ENCODE data around the gene CUL7.

Gene CUL7

DNA sequence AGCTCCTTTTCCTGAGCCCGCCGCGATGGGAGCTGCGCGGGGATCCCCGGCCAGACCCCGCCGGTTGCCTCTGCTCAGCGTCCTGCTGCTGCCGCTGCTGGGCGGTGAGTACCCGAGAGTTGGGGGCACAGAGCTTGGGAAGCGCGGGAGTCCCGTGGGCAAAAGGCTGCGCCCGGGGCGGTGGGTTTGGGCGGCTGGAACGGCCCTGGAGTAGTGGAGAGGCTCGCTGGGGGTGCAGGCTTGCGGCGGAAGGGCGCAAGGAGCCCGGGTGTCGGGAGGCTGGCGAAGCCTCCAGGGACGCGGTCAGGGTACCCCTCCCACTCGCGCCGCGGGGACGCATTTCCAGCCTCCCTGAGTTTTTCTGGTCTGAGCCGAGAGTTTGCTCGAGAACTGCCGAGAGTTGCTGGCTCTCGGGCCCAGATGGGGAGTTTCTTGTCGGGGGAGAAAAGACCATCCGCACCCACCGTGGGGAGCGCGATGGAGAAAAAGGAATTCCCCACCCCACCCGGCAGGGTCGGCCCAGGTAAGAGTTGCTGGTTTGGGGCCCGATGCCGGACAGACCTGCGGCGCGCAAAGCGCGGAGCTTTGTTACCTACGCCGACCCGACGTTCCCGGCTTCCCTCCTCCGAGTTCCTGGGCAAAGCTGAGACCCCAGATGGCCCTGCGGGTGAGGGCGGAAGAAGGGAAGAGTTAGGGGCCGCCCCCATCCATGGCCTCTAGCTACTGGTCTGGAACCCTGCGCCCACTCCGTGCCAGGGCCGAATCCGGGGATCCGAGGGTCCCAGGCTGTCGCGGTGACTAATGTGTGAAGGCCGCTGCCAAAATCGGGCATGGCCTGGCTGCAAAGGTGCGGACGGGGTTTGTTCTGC lies 23.0 kb upstream of the CUL7 start:
- no peak overlapping the region for H3K27ac ChIP-seq (ENCODE audit: low read length)
- peak overlapping the region; percentile 92 for H3K9ac ChIP-seq (ENCODE audit: low read depth, low read length)
- no peaks in the 10 kb centered on the region for H3K9me3 ChIP-seq (ENCODE audit: insufficient read depth, low read depth, low read length)
- peak overlapping the region; percentile 85 for H3K4me3 ChIP-seq (ENCODE audit: low read length)
- peaks cover 27% of the 10 kb centered on the region for H3K4me1 ChIP-seq (ENCODE audit: insufficient read depth, low read length)
- no peaks in the 10 kb centered on the region for H3K27me3 ChIP-seq (ENCODE audit: insufficient read depth, low read length)
- peaks cover 18% of the 10 kb centered on the region; the same call in 1 of the 2 replicates for H3K36me3 ChIP-seq (ENCODE audit: insufficient read depth, low read depth, low read length)

DNA sequence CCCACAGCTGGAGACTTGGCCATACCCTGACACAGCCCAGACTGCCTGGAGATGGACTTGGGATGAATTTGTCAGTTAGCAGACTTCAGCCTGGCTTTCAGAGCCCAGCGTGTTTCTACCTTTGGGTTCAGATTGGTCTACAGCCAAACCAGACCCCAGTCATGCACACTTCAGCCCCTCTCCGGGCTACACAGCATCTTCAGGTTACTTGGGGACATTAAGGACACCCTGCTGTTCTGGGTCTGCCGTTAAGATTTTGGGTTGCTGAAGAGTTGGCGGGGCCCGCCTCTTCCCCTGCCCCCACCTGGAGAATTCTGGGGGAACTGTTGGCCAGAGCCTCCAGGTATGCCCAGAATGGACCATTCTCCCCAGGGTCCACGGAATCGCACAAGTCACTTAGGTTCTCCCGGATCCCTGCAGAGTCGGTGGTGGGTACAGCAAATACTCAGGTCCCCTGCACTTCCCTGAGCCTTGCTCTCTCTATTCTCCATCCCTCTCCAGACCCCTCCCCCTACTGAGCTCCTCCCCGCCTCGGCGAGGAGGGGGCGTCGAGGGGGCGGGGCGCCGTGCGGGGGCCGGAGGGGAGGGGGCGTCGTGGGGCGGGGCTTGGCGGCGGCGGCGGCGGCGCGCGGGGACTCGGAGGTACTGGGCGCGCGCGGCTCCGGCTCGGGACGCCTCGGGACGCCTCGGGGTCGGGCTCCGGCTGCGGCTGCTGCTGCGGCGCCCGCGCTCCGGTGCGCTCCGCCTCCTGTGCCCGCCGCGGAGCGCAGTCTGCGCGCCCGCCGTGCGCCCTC lies 22.2 kb upstream of the CUL7 start, which contains the start of gene PTK7:
Gene PTK7 (plus strand): TSS at position 645 of the 794 bp plus-strand sequence. CDS start 175 bp downstream, outside the sequence.
- Histone ChIP-seq H3K4me1 (ENCODE audit: insufficient read depth, low read length) (peaks cover 27% of the 10 kb centered on the region), H3K27ac (ENCODE audit: low read length) (peak within 1 kb of the TSS; percentile 46), H3K9me3 (ENCODE audit: insufficient read depth, low read depth, low read length) (no peaks in the 10 kb centered on the region), H3K27me3 (ENCODE audit: insufficient read depth, low read length) (no peaks in the 10 kb centered on the region), H3K36me3 (ENCODE audit: insufficient read depth, low read depth, low read length) (peaks cover 14% of the 10 kb centered on the region; the same call in 1 of the 2 replicates), H3K4me3 (ENCODE audit: low read length) (peak within 1 kb of the TSS; percentile 86), H3K9ac (ENCODE audit: low read depth, low read length) (peak within 1 kb of the TSS; percentile 92)

DNA sequence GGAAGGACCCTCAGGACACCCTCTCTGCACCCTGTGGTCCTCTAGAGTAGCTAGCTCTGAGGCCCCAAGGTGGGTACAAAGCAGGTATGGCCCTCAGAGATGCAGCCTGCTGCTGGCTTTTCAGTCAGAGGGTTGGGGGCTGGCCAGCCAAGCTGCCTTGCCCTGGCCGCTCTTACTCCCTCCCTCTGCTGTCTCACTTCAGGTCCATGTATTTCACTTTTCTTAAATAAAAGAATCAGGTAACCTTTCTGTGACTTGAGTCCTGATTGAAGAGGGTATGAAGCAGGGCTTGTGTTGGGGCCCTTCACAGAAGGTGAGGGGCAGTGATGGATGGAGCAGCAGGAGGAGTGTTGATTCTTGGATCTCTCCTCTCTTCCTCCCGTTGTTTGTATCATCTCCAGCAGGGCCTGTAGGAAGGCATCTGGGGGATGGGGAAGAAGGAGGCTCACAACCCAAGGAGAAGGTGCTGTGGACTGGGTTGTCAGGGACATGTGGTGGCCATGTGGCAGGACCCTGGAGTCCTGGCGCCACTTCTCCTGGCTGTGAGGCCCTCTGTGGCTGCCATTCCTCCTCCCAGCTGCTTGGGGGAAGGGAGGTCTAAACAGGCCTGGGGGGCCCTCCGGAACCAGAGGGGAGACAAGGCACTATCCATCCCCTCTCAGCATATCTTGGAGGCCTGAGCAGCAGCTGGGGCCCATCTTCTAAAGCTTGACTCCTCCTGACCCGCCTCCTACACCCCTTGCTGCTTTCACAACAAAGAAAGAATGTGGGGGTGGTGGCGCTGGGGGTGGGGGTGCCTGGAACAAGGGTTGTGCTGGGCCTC lies 21.4 kb upstream of the CUL7 start:
- Histone ChIP-seq H3K36me3 (ENCODE audit: insufficient read depth, low read depth, low read length) (0 out of 2 replicates have a peak, but pooled peaks cover 12% of the 10 kb centered on the region), H3K4me1 (ENCODE audit: insufficient read depth, low read length) (peaks cover 27% of the 10 kb centered on the region), H3K27ac (ENCODE audit: low read length) (peak overlapping the region; percentile 46), H3K27me3 (ENCODE audit: insufficient read depth, low read length) (no peaks in the 10 kb centered on the region), H3K9me3 (ENCODE audit: insufficient read depth, low read depth, low read length) (no peaks in the 10 kb centered on the region), H3K9ac (ENCODE audit: low read depth, low read length) (peak overlapping the region; percentile 76; the same call in 1 of the 2 replicates), H3K4me3 (ENCODE audit: low read length) (peak overlapping the region; percentile 86)

DNA sequence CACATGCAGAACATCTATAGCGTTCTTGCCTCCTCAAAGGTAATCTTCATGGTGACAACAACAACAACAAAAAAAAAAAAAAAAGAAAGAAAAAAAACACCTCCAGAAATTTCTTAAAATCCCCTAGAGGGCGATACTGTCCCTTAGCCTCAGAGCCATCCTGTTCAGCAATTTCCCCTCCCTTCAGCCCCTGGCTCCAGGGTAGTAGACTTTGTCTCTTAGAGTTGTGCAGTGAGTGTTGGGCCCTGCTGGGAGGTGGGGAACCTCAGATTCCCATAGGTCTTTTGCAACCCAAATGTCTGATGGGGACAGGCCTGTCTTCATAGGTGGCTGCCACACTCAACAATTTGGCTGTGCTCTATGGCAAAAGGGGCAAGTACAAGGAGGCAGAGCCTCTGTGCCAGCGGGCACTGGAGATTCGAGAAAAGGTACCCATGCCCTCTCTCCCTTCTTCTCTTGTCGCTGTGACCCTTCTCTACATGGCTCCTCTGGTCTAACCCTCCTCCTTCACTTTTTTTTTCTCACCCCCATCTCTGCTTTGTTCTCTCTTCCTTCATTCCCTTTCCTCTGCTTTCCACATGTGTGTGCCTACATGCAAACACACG lies 16.5 kb upstream of the CUL7 start:
- Histone ChIP-seq H3K36me3 (ENCODE audit: insufficient read depth, low read depth, low read length) (peaks cover 25% of the 10 kb centered on the region; the same call in 1 of the 2 replicates), H3K9ac (ENCODE audit: low read depth, low read length) (no peak overlapping the region), H3K27me3 (ENCODE audit: insufficient read depth, low read length) (no peaks in the 10 kb centered on the region), H3K9me3 (ENCODE audit: insufficient read depth, low read depth, low read length) (no peaks in the 10 kb centered on the region), H3K27ac (ENCODE audit: low read length) (no peak overlapping the region), H3K4me1 (ENCODE audit: insufficient read depth, low read length) (peaks cover 9% of the 10 kb centered on the region), H3K4me3 (ENCODE audit: low read length) (no peak overlapping the region)

DNA sequence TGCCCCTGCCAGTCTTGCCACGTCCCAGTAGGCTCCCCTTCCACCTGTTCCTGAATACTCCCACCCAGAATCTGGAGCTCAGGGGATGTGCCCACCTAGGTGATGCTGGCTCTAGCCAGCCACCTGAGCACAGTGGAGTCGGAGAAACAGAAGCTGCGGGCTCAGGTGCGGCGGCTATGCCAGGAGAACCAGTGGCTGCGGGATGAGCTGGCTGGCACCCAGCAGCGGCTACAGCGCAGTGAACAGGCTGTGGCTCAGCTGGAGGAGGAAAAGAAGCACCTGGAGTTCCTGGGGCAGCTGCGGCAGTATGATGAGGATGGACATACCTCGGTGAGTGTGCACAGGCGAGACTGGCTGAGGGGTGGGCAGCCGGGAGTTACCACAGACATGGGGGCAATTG lies 9.2 kb upstream of the CUL7 start:
- Histone ChIP-seq H3K4me3 (ENCODE audit: low read length) (no peak overlapping the region), H3K9ac (ENCODE audit: low read depth, low read length) (no peak overlapping the region), H3K36me3 (ENCODE audit: insufficient read depth, low read depth, low read length) (peaks cover 20% of the 10 kb centered on the region), H3K27me3 (ENCODE audit: insufficient read depth, low read length) (no peaks in the 10 kb centered on the region), H3K27ac (ENCODE audit: low read length) (no peak overlapping the region), H3K4me1 (ENCODE audit: insufficient read depth, low read length) (peaks cover 5% of the 10 kb centered on the region), H3K9me3 (ENCODE audit: insufficient read depth, low read depth, low read length) (no peaks in the 10 kb centered on the region)

DNA sequence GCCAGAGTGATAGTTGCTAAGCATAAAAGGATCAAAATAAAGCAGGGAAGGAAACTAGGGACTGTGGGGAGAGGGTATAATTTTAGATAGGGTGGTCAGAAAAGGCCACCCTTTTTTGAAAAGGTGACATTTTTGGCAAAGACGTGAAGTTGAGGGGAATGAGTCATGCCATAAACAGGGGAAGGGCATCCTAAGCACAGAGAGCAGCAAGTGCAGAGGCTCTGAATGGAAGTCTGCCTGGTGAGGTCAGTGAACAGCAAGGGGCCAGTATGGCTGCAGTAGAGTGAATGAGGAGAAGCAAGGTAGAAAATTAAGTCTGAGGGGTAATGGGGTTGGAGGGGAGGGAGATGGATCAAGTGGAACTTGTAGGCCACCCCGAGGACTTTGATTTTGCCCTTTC lies 8.2 kb upstream of the CUL7 start:
- no peak overlapping the region for H3K9ac ChIP-seq (ENCODE audit: low read depth, low read length)
- no peaks in the 10 kb centered on the region for H3K27me3 ChIP-seq (ENCODE audit: insufficient read depth, low read length)
- no peak overlapping the region for H3K4me3 ChIP-seq (ENCODE audit: low read length)
- peaks cover 5% of the 10 kb centered on the region for H3K4me1 ChIP-seq (ENCODE audit: insufficient read depth, low read length)
- H3K27ac ChIP-seq (ENCODE audit: low read length), result no peak overlapping the region
- no peaks in the 10 kb centered on the region for H3K9me3 ChIP-seq (ENCODE audit: insufficient read depth, low read depth, low read length)
- H3K36me3 ChIP-seq (ENCODE audit: insufficient read depth, low read depth, low read length), result peaks cover 23% of the 10 kb centered on the region

DNA sequence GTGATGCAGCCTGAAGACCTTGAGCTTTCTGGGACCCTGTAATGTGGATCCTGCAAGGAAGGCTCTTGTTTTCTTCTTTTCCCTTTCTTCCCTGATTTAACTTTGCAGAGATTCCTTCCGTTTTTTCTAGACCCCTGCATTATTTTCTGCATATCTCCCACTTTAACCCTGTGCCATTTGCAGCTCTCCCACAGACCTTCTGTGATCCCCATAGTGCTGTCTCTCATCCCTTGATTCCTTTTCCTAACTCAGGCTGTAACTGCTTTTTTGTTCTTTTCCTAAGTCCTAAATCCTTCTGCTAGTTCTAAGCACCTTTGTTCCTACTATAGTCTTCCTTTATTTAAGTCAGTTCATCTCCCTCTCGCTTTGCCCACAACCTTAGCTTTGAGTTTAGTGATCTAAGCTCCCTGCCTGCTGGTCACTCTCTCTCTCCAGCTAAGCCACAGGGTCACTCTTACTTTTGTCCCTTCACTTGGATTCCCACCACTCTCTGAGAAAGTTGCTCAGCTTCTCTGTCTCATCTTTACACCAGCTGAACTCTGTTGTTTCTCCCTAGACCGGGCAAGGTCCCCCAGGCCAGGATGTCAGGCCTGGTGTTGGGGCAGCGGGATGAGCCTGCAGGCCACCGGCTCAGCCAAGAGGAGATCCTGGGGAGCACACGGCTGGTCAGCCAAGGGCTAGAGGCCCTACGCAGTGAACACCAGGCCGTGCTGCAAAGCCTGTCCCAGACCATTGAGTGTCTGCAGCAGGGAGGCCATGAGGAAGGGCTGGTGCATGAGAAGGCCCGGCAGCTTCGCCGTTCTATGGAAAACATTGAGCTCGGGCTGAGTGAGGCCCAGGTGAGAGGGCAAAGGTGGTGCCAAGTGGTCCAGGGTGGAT lies 7.3 kb upstream of the CUL7 start:
- H3K27me3 ChIP-seq (ENCODE audit: insufficient read depth, low read length), result no peaks in the 10 kb centered on the region
- peaks cover 5% of the 10 kb centered on the region for H3K4me1 ChIP-seq (ENCODE audit: insufficient read depth, low read length)
- no peak overlapping the region; the same call in 1 of the 2 replicates for H3K9ac ChIP-seq (ENCODE audit: low read depth, low read length)
- no peaks in the 10 kb centered on the region for H3K9me3 ChIP-seq (ENCODE audit: insufficient read depth, low read depth, low read length)
- no peak overlapping the region for H3K27ac ChIP-seq (ENCODE audit: low read length)
- H3K36me3 ChIP-seq (ENCODE audit: insufficient read depth, low read depth, low read length), result peaks cover 20% of the 10 kb centered on the region
- peak overlapping the region; percentile 97 for H3K4me3 ChIP-seq (ENCODE audit: low read length)

DNA sequence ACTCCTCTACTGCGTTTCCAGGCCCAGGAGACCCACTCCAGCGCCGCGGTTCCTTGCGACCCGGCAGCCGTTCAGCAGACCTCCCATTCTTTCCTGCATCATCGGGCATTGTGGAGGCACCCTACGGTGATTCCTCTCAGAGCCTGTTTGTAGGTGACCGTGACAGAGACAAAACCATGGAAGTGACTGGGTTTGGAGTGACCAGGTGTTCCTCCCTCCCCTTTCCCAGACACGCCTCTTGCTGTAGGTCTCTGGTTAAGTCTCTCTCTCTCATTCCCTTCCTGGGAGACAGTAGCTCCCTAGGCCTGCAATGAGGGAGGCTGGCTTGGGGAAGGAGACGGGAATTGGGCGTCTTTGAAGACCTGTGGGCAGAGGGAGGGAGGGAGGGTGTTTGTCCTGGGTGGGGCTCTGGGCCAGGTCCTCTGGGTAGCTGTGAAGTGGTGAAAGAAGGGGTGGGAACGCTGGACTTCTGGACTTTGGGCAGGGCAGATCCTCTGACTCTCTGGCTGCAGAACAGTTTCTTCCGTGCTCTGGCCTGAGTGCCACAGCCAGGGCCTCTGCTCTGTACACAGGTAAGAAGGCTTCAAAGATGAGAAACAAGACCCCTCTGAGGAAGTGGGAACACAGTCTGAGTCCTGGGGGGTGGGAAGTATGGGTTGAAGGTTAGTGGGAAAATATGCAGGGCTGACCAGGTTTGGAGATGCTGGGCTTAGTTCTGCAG lies 6.5 kb upstream of the CUL7 start:
- Histone ChIP-seq H3K27ac (ENCODE audit: low read length) (peak overlapping the region; percentile 59), H3K9ac (ENCODE audit: low read depth, low read length) (peak overlapping the region; percentile 85; the same call in 1 of the 2 replicates), H3K4me1 (ENCODE audit: insufficient read depth, low read length) (peaks cover 5% of the 10 kb centered on the region), H3K36me3 (ENCODE audit: insufficient read depth, low read depth, low read length) (peaks cover 23% of the 10 kb centered on the region), H3K27me3 (ENCODE audit: insufficient read depth, low read length) (no peaks in the 10 kb centered on the region), H3K9me3 (ENCODE audit: insufficient read depth, low read depth, low read length) (no peaks in the 10 kb centered on the region), H3K4me3 (ENCODE audit: low read length) (peak overlapping the region; percentile 97)

DNA sequence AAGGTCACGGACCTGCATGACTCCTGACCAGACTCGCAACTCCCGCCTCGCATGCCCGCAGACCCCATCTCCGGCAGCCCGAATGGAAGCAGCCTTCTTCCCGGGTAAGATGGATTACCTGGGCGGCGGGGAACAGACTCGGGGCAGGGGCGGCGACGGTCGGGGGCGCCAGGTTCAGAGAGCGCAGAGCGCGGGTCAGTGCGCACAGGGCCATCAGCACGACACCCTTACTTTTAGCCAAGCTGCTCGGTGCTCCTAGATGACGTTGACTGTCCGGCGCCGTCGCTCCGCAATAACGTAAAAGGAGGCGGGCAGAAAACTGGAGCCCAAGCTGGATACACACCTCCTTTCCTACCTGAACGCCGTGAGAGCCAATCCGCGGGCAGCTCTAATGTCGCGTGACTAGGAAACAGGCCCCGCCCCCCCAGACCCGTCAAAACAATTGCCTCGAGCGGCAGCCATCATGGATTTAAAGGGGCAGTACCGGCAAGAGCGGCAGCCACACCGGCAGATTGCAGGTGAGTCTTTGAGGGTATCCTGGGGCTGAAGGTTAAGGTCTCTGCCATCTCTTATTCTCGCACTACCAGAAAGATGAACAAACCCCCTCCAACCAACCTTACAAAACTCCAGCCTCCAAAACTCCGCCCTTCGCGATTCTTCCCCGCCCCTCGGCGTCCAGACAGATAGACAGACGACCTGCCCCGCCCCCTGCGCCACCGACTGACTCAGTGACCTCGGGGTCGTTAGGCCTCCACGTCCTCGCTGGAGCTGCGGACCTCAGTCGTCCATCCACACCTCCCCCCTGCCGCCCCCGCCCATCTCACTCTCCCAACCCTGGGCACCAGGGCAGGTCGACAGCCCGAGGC lies 5.8 kb upstream of the CUL7 start, which contains the start of the genes KLC4 and MRPL2:
Gene KLC4 (plus strand): TSS at position 464 of the 866 bp plus-strand sequence. CDS start 1,705 bp downstream, outside the sequence.
Gene MRPL2 (minus strand): TSS at position 267 of the 866 bp plus-strand sequence. CDS start 53 bp downstream, at position 214.
- Histone ChIP-seq H3K4me1 (ENCODE audit: insufficient read depth, low read length) (peaks cover 5% of the 10 kb centered on the region), H3K36me3 (ENCODE audit: insufficient read depth, low read depth, low read length) (peaks cover 28% of the 10 kb centered on the region), H3K9ac (ENCODE audit: low read depth, low read length) (peak within 1 kb of the TSS; percentile 96), H3K27me3 (ENCODE audit: insufficient read depth, low read length) (no peaks in the 10 kb centered on the region), H3K27ac (ENCODE audit: low read length) (peak within 1 kb of the TSS; percentile 59), H3K4me3 (ENCODE audit: low read length) (peak within 1 kb of the TSS; percentile 97), H3K9me3 (ENCODE audit: insufficient read depth, low read depth, low read length) (no peaks in the 10 kb centered on the region)
